Adrenal gland (tissue), 5 donors: ENCODE results near the gene KRTAP5-2.

ENCODE experiments used
- POLR2A ChIP-seq, 2 donors: fragments of 450-650 bp; IDR thresholded peaks; one replicate each; pipeline ENCODE4 v1.6.1; 2017; ENCODE audit warnings: antibody characterized with exemption in 2 of 2, mild to moderate bottlenecking in 2 of 2, moderate library complexity in 1 of 2
- TF ChIP-seq, protein P1 (sequence below), 6 experiments: fragments of 450-650 bp in 4 of 6; fragments of 200-600 bp in 2 of 6; sonication (generic) in 1 of 6; IDR thresholded peaks; 1 replicate in 5 of 6; 2 replicates in 1 of 6; pipeline versions ENCODE4 v1.5.1 to v1.8.0; 2016 to 2021; ENCODE audit warnings: antibody characterized with exemption in 6 of 6, mild to moderate bottlenecking in 2 of 6, moderate library complexity in 1 of 6
- donor health status: DM: no; HTN: no; CAD: no.

GRCh38 chr11:1563697-1564534, 34.2 kb downstream of the KRTAP5-2 start:
- TF ChIP-seq, protein P1, sequence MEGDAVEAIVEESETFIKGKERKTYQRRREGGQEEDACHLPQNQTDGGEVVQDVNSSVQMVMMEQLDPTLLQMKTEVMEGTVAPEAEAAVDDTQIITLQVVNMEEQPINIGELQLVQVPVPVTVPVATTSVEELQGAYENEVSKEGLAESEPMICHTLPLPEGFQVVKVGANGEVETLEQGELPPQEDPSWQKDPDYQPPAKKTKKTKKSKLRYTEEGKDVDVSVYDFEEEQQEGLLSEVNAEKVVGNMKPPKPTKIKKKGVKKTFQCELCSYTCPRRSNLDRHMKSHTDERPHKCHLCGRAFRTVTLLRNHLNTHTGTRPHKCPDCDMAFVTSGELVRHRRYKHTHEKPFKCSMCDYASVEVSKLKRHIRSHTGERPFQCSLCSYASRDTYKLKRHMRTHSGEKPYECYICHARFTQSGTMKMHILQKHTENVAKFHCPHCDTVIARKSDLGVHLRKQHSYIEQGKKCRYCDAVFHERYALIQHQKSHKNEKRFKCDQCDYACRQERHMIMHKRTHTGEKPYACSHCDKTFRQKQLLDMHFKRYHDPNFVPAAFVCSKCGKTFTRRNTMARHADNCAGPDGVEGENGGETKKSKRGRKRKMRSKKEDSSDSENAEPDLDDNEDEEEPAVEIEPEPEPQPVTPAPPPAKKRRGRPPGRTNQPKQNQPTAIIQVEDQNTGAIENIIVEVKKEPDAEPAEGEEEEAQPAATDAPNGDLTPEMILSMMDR (IDR thresholded peaks at IDR 0.05): no peak
- no peak for TF ChIP-seq POLR2A (IDR thresholded peaks at IDR 0.05)
